Loucy (cell line): Measurements from ENCODE around the gene ZBTB42.

Source experiments
- CTCF ChIP-seq: fragments of 200-600 bp; sonication (generic); conservative IDR thresholded peaks from 2 replicates; pipeline ENCODE4 v1.5.1; 2014; ENCODE audit warnings: mild to moderate bottlenecking, antibody characterized with exemption, low read length
- EZH2phosphoT487 ChIP-seq: fragments of 200-600 bp; IDR thresholded peaks from 2 replicates; pipeline ENCODE4 v1.6.1; 2018; ENCODE audit warnings: antibody characterized with exemption, mild to moderate bottlenecking, moderate library complexity, borderline replicate concordance

GRCh38 chr14:104774453-104775072 lies 26.3 kb upstream of the ZBTB42 start:
- TF ChIP-seq CTCF (no peak), EZH2phosphoT487 (no peak)
